ENCODE data around the gene SLCO4A1. TPM values are rescaled to one million over a fixed set of nuclear protein-coding genes. Genes with fewer than 3 reads are reported as not detected.

SLCO4A1 gene
- total and polyA plus RNA-seq, 2 donors (not counting 3 experiments of a cell fraction or from before 2014, with no cell fraction given) = 1.4 to 4.1 TPM

DNA sequence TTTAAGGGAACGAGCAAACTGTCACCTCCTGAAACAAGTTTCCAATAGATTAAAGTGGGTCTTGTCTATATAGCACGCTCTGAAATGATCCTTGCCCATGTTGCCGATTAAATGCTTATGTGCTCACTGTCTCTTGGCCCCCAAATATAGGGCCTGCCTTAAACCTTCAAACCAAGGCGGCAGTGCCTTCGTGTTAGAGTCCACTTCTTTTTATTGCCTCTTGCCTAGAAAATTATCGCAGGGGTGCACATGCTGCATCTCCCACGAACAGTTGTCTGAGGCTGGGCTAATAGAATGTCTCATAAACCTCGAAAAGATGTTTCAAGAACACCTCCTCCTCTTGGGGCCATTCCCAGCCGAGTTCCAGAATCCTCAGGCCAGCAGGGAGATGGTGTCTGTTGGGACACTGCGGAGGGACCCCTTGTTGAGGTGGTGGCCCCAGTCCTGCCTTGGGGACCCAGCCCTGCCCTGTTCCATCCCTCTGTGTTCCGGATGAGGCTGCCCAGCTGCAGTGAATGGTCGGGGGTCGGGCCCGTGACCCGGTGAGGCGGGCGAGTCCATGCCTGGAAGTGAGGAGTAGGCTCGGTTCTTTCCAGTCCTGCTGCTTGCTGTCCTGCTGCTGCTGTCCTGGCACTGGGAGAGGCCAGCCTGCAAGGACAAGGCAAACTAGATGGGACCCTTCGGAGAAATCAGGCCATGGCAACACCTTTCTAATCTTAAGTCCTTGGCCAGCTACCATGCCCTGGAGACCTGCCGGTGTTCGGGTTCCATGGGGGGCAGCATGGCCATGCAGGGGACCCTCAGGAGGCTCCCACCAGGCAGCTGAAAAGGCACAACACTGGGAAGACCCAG, 34.7 kb upstream of the SLCO4A1 start:
- CTCF ChIA-PET = interaction anchor here (0.5 to 2.8 kb wide), 2 partner anchors 10 to 52 kb away, joined by 4 to 15 read pairs; no protein-coding TSS in a partner anchor
- Histone ChIP-seq H3K4me3 (replicated peaks in 1 of 3; ENCODE audit: insufficient read depth in 1 of 3, low read depth in 1 of 3, low read length in 3 of 3) (no peak overlapping the region), H3K9me3 (replicated peaks; ENCODE audit: control insufficient read depth, insufficient read depth, low read length) (no peaks in the 10 kb centered on the region), H3K9me1 (replicated peaks; ENCODE audit: control insufficient read depth, extremely low read depth, insufficient read depth, low read length) (no peaks in the 10 kb centered on the region), H3K4me2 (ENCODE audit: insufficient read depth, low read length) (no peak overlapping the region), H4K20me1 (replicated peaks; ENCODE audit: control insufficient read depth, extremely low read depth, insufficient read depth, low read length) (no peaks in the 10 kb centered on the region), H2AFZ (ENCODE audit: low read depth, low read length) (no peak overlapping the region), H3K27ac (ENCODE audit: insufficient read depth, low read depth, low read length) (no peak overlapping the region), H3K27me3 (ENCODE audit: control insufficient read depth in 2 of 2, insufficient read depth in 2 of 2, low read length in 2 of 2) (peaks cover 0 to 2% of the 10 kb centered on the region in 2 experiments), H3K79me2 (ENCODE audit: control insufficient read depth, insufficient read depth, low read length) (no peaks in the 10 kb centered on the region), H3K4me1 (ENCODE audit: control insufficient read depth, extremely low read depth, insufficient read depth, low read length) (peaks cover 14% of the 10 kb centered on the region), H3K36me3 (ENCODE audit: control insufficient read depth in 2 of 2, extremely low read depth in 1 of 2, insufficient read depth in 2 of 2, low read length in 2 of 2) (no peaks in the 10 kb centered on the region), H3K9ac (replicated peaks; ENCODE audit: extremely low read depth, insufficient read depth, low read length) (no peak overlapping the region)
- no TSS peak for BruUV-seq (replicated peaks)
- dilution Hi-C loops (cut with MboI; ENCODE audit: extremely low pct_ligation_motif_present, low sequenced_read_pairs) (no loop called here), intact Hi-C loops (cut with micrococcal nuclease) (no loop called here)
- POLR2A ChIA-PET = no interaction called here
- FAIRE-seq (no peak), DNase-seq (ENCODE audit: low read depth, low spot score) (no peak)
- no peak for TF ChIP-seq EZH2 (IDR thresholded peaks at IDR 0.05; ENCODE audit: borderline replicate concordance, low read depth, low read length, severe bottlenecking)
- TF ChIP-seq MAX (IDR thresholded peaks at IDR 0.05; ENCODE audit: insufficient read depth, insufficient read length) = no peak
- no peak for TF ChIP-seq FOS (IDR thresholded peaks at IDR 0.05; ENCODE audit: borderline replicate concordance, insufficient read depth, low read length)
- TF ChIP-seq POLR2A (IDR thresholded peaks at IDR 0.05; ENCODE audit: low read depth, low read length) = no peak
- no peak for TF ChIP-seq GATA2 (IDR thresholded peaks at IDR 0.05; ENCODE audit: insufficient read depth, insufficient read length, low read depth, low read length)
- TF ChIP-seq MYC (IDR thresholded peaks at IDR 0.05; ENCODE audit: low read depth, low read length) = no peak
- no peak for TF ChIP-seq JUN (IDR thresholded peaks at IDR 0.05; ENCODE audit: borderline replicate concordance, insufficient read depth, insufficient read length, low read depth)
- no peak for TF ChIP-seq POLR2AphosphoS5 (IDR thresholded peaks at IDR 0.05; ENCODE audit: insufficient read depth, low read depth, low read length)
- TF ChIP-seq, protein P1, sequence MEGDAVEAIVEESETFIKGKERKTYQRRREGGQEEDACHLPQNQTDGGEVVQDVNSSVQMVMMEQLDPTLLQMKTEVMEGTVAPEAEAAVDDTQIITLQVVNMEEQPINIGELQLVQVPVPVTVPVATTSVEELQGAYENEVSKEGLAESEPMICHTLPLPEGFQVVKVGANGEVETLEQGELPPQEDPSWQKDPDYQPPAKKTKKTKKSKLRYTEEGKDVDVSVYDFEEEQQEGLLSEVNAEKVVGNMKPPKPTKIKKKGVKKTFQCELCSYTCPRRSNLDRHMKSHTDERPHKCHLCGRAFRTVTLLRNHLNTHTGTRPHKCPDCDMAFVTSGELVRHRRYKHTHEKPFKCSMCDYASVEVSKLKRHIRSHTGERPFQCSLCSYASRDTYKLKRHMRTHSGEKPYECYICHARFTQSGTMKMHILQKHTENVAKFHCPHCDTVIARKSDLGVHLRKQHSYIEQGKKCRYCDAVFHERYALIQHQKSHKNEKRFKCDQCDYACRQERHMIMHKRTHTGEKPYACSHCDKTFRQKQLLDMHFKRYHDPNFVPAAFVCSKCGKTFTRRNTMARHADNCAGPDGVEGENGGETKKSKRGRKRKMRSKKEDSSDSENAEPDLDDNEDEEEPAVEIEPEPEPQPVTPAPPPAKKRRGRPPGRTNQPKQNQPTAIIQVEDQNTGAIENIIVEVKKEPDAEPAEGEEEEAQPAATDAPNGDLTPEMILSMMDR (IDR thresholded peaks at IDR 0.05; ENCODE audit: extremely low read depth in 1 of 2, insufficient read depth in 1 of 2, low read depth in 1 of 2, low read length in 2 of 2) = no peak
